Panc1 (cell line): ENCODE results near the gene TTC3. TPM values are rescaled to one million over a fixed set of nuclear protein-coding genes. Genes with fewer than 3 reads are reported as not detected.
A peak's percentile ranks its signal among the peaks of the same experiment; 100 is the strongest.

Source experiments
- ATAC-seq: fragments of 200-7000 bp; cut with Tn5 transposase; 2 replicates; pipeline ENCODE4 v1.9.1; 2020; ENCODE audit warnings: mild to moderate bottlenecking, moderate library complexity
- BruUV-seq: library from RNA; stranded (reverse); fragments of 400-500 nt; replicated peaks from 2 replicates; lab custom pipeline; 2021; lab: Mats Ljungman, UMichigan
- CTCF ChIA-PET: fragments of 300-600 bp; sonication (Branson Sonifier 250); formaldehyde crosslinking; loops from one replicate; lab custom pipeline; 2022; ENCODE audit warnings: antibody characterized with exemption; lab: Charles Lee
- POLR2A ChIA-PET: fragments of 300-600 bp; sonication (Branson Sonifier 250); formaldehyde crosslinking; loops from one replicate; lab custom pipeline; 2022; ENCODE audit warnings: antibody characterized with exemption; lab: Charles Lee
- DNase-seq: peaks from one replicate; pipeline ENCODE4 v3.0.0-alpha.2; 2010; ENCODE audit warnings: low read depth, low spot score
- H3K27ac ChIP-seq: 2 replicates; pipeline ENCODE4 v1.5.1; 2011; ENCODE audit warnings: mild to moderate bottlenecking, low read length, inconsistent platforms
- H3K27me3 ChIP-seq: fragments of 200-500 bp; sonication (Bioruptor generic); 2 replicates; pipeline ENCODE4 v1.6.0; 2014; ENCODE audit warnings: low read length, inconsistent platforms; ENCODE audit not compliant: control insufficient read depth, insufficient read depth
- H3K36me3 ChIP-seq: fragments of 200-500 bp; sonication (Bioruptor generic); 2 replicates; pipeline ENCODE4 v1.5.1; 2014; ENCODE audit warnings: inconsistent platforms, mild to moderate bottlenecking, low read length, moderate library complexity; ENCODE audit not compliant: control insufficient read depth, insufficient read depth
- H3K4me1 ChIP-seq: 2 replicates; pipeline ENCODE4 v1.5.1; 2011; ENCODE audit warnings: inconsistent platforms, mild to moderate bottlenecking, low read length, moderate library complexity; ENCODE audit not compliant: control insufficient read depth, insufficient read depth
- H3K4me3 ChIP-seq, 2 experiments: 2 replicates each; pipeline ENCODE4 v1.5.1; 2011 to 2012; ENCODE audit warnings: low read depth in 2 of 2, low read length in 2 of 2, mild to moderate bottlenecking in 2 of 2, inconsistent platforms in 1 of 2, moderate library complexity in 1 of 2
- H3K9me3 ChIP-seq: fragments of 200-500 bp; sonication (Bioruptor generic); 2 replicates; pipeline ENCODE4 v1.5.1; 2014; ENCODE audit warnings: low read depth, mild to moderate bottlenecking, inconsistent platforms, low read length, moderate library complexity; ENCODE audit not compliant: control insufficient read depth, insufficient read depth
- CTCF ChIP-seq: fragments of 450-650 bp; IDR thresholded peaks from 2 replicates; pipeline ENCODE4 v1.5.1; 2017; ENCODE audit warnings: mild to moderate bottlenecking
- POLR2AphosphoS5 ChIP-seq: IDR thresholded peaks from 2 replicates; pipeline ENCODE4 v1.6.1; 2012; ENCODE audit warnings: mild to moderate bottlenecking, low read depth, low read length, moderate library complexity
- REST ChIP-seq, 2 experiments: IDR thresholded peaks; 2 replicates each; pipeline ENCODE4 v1.6.1; 2011 to 2012; ENCODE audit warnings: low read depth in 2 of 2, control low read depth in 1 of 2, low read length in 1 of 2, mild to moderate bottlenecking in 1 of 2, moderate library complexity in 1 of 2; ENCODE audit not compliant: insufficient read depth in 1 of 2
- SIN3A ChIP-seq: IDR thresholded peaks from 2 replicates; pipeline ENCODE4 v1.6.1; 2012; ENCODE audit warnings: low read depth, mild to moderate bottlenecking, low read length, moderate library complexity, borderline replicate concordance; ENCODE audit not compliant: insufficient read depth
- TCF7L2 ChIP-seq: IDR thresholded peaks from 2 replicates; pipeline ENCODE4 v1.6.1; 2011; ENCODE audit warnings: mild to moderate bottlenecking, low read depth, low read length, inconsistent platforms
- in situ Hi-C: cut with HindIII; loops from 2 replicates; pipeline ENCODE4 v1.10.0; 2016; ENCODE audit warnings: low sequenced_read_pairs, low pct_unique_long_range_greater_than_20kb
- intact Hi-C: fragments of 100-400 bp; cut with micrococcal nuclease; formaldehyde crosslinking; loops from one replicate; pipeline ENCODE4 v1.10.0; 2022; ENCODE audit not compliant: unreplicated experiment
- total RNA-seq: library from RNA; stranded (reverse); gene quantifications from one replicate; pipeline ENCODE4 v1.2.1, GENCODE V29; 2021; ENCODE audit not compliant: unreplicated experiment

The TTC3 gene
- total RNA-seq, 1 experiment from 2014 or later: 83.0 TPM

- POLR2A ChIA-PET: no interaction called here
- Histone ChIP-seq H3K27me3 (no peaks in the 10 kb centered on the region), H3K9me3 (no peaks in the 10 kb centered on the region), H3K4me3 (no peak overlapping the region), H3K27ac (no peak overlapping the region), H3K4me1 (peaks cover 12% of the 10 kb centered on the region; the same call in 1 of the 2 replicates), H3K36me3 (no peaks in the 10 kb centered on the region; the same call in 1 of the 2 replicates)
- no TSS peak for BruUV-seq
- intact Hi-C loops (no loop called here), in situ Hi-C loops (no loop called here)
- no peak for DNase-seq
- no peak for ATAC-seq
- CTCF ChIA-PET: no interaction called here
- no peak for TF ChIP-seq SIN3A
- TF ChIP-seq TCF7L2: no peak
- no peak for TF ChIP-seq CTCF
- TF ChIP-seq REST (IDR thresholded peaks at IDR 0.05; ENCODE audit: insufficient read depth in 1 of 2, low read depth in 2 of 2, low read length in 1 of 2): no peak
- TF ChIP-seq POLR2AphosphoS5: no peak
These were observed 127.8 kb downstream of the TTC3 start for GRCh38 chr21:37200641-37201480.

- ATAC-seq (no peak), DNase-seq (no peak)
- H3K4me3 ChIP-seq: no peak overlapping the region
- H3K9me3 ChIP-seq: no peaks in the 10 kb centered on the region
- peaks cover 12% of the 10 kb centered on the region; the same call in 1 of the 2 replicates for H3K4me1 ChIP-seq
- CTCF ChIA-PET: no interaction called here
- in situ Hi-C loops (no loop called here), intact Hi-C loops (no loop called here)
- TF ChIP-seq POLR2AphosphoS5: no peak
- TF ChIP-seq SIN3A: no peak
- TF ChIP-seq REST (IDR thresholded peaks at IDR 0.05; ENCODE audit: insufficient read depth in 1 of 2, low read depth in 2 of 2, low read length in 1 of 2): no peak
- no peak for TF ChIP-seq CTCF
- no peak for TF ChIP-seq TCF7L2
- BruUV-seq: TSS peak; percentile 66
- H3K36me3 ChIP-seq: no peaks in the 10 kb centered on the region; the same call in 1 of the 2 replicates
- H3K27me3 ChIP-seq: no peaks in the 10 kb centered on the region
- H3K27ac ChIP-seq: no peak overlapping the region
- POLR2A ChIA-PET: no interaction called here
These were observed 129.4 kb downstream of the TTC3 start for GRCh38 chr21:37202221-37203110.
